ENCODE results near the gene LDHB.
"Not testable (repeated sequence)": the region's sequence is repeated elsewhere in the genome, so short reads cannot be mapped to it uniquely, and the experiment has no call there.

The LDHB gene

GRCh38 chr12:21657326-21658077 is at the start of gene LDHB:
LDHB (minus strand) TSS chr12:21657842; CDS start chr12:21654671, 3,171 bp downstream.
- peak; percentile 86 for DNase-seq

- no peak for DNase-seq
Observed at GRCh38 chr12:21704847-21705246, 47.2 kb upstream of the LDHB start.

GRCh38 chr12:21699851-21700250 is 42.2 kb upstream of the LDHB start:
- DNase-seq: no peak

- DNase-seq: no peak
Observed at GRCh38 chr12:21697904-21698630, 40.4 kb upstream of the LDHB start.

GRCh38 chr12:21696625-21697024 is 39.0 kb upstream of the LDHB start:
- no peak for DNase-seq

- no peak for DNase-seq
Observed at GRCh38 chr12:21695986-21696385, 38.3 kb upstream of the LDHB start.

- no peak for DNase-seq
Observed at GRCh38 chr12:21694660-21695059, 37.0 kb upstream of the LDHB start.

GRCh38 chr12:21691515-21691914 is 33.9 kb upstream of the LDHB start:
- no peak for DNase-seq

GRCh38 chr12:21690704-21691368 is 33.2 kb upstream of the LDHB start:
- DNase-seq: no peak

GRCh38 chr12:21683115-21683514 is 25.5 kb upstream of the LDHB start:
- no peak for DNase-seq

GRCh38 chr12:21678959-21679358 is 21.3 kb upstream of the LDHB start:
- no peak for DNase-seq

GRCh38 chr12:21677622-21678277 is 20.1 kb upstream of the LDHB start:
- DNase-seq: no peak

- DNase-seq: no peak
Observed at GRCh38 chr12:21677204-21677603, 19.6 kb upstream of the LDHB start.

GRCh38 chr12:21676776-21677175 is 19.1 kb upstream of the LDHB start:
- no peak for DNase-seq

GRCh38 chr12:21675641-21676040 is 18.0 kb upstream of the LDHB start:
- DNase-seq: no peak

GRCh38 chr12:21675096-21675495 is 17.5 kb upstream of the LDHB start:
- DNase-seq: no peak

GRCh38 chr12:21673830-21674552 is 16.3 kb upstream of the LDHB start:
- not testable (repeated sequence) for DNase-seq

- DNase-seq: no peak
Observed at GRCh38 chr12:21672146-21672545, 14.5 kb upstream of the LDHB start.

GRCh38 chr12:21666722-21667121 is 9.1 kb upstream of the LDHB start:
- no peak for DNase-seq

GRCh38 chr12:21665816-21666215 is 8.2 kb upstream of the LDHB start:
- DNase-seq: no peak

- DNase-seq: no peak
Observed at GRCh38 chr12:21662122-21662792, 4.6 kb upstream of the LDHB start.
